HG02678 (cell line): ENCODE data around the gene TTC19.
A peak's percentile ranks its signal among the peaks of the same experiment; 100 is the strongest.
"Not testable (repeated sequence)": the region's sequence is repeated elsewhere in the genome, so short reads cannot be mapped to it uniquely, and the experiment has no call there.

ENCODE experiments used
- ATAC-seq: cut with Tn5 transposase; IDR thresholded peaks from one replicate; pipeline ENCODE4 v1.9.1; 2021; ENCODE audit warnings: mild to moderate bottlenecking, moderate library complexity; ENCODE audit not compliant: unreplicated experiment

The TTC19 gene

DNA sequence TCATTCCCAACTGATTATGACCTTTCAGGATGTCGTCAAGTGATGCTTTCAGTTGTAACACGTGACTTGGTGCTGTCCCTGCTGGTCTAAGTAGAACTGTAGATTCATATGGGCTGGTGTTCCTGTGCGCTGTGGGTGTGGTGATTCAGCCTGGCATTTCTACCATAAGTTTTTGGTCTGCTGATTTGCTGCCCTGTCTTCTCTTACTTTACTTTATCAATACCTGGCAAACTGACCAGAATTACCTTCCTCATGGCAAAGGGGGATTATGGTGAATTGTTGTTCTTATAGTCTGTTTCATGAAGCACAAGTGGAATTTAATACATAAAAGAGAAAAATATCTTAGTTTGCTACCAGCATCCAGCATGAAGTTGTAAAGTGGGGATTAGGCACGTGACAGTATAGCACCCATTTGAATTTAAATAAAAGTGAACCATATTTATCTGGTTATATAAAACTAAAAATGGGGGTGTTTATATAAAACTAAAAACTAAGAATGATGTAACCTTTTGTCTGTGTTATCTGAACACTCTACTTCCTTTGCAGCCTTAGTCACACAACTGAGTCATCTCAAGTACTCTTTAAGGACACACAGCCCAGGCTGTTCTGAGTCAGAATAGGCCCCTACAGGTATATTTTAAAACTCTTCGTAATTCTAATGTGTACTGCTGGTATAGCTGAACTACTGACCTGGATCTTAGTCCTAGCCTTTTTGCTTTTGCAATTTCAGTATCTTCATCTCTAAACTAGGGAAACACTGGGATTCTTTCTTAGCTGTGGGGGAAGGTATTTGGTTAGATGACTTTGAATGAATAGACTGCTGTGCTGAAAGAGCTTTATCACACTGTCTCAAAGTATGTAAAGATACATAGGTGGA lies 28.3 kb downstream of the TTC19 start:
- ATAC-seq: peak; percentile 69

DNA sequence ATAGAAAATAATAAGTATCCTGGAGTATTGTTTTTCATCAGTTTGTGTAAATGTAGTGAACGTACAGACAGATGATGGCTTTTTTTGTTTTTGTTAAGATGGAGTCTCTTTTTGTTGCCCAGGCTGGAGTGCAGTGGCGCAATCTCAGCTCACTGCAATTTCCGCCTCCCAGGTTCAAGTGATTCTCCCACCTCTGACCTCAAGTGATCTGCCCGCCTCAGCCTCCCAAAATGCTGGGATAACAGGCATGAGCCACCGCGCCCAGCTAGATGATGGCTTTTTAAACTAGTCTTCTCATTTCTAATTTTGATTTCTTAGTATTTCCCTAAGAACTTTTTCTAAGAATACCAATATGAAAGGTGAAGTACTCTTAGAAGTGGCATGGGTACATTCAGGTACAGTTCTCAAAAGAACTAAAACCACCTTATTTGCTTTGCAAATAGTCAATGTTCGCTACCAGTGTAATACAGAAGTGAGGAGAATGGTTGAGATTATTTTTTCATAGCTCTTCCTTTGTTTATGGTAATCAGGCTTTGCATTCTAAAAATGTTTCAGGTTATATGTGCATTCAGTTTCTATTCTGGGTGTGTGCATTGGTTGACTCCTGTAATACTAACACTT lies 34.2 kb downstream of the TTC19 start:
- ATAC-seq: no peak

DNA sequence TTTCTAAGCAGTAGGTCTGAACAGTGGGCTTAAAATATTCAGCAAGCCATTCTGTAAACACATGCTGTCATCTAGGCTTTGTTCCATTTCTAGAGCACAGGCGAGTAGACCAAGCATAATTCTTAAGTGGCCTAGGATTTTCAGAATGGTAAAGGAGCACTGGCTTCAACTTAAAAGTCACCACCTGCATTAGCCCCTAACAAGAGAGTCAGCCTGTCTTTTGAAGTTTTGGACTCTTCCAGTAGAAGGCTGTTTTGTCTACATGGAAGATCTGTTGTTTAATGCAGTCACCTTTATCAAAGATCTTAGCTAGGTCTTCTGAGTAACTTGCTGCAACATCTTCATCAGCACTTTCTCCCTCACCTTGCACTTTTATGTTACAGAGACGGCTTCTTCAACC lies 36.6 kb downstream of the TTC19 start:
- ATAC-seq: no peak

DNA sequence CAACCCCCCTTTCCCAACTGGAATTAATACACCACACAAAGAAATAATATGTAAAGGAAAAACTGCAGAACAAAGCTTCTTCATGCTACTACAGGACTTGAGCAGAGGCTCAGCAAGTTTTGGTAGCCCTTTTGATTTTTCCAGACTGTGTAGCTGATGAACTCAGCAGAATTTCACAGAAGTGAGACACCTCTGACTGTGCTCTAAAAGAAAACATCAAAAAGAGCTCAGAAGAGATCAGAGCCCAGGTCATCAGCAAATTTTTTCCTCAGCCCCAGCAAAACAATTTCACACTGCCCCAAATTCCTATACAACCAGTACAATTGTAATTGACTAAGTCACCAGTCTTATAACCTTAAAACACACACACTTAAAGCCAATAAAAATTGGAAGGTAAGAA lies 38.0 kb downstream of the TTC19 start:
- no peak for ATAC-seq

DNA sequence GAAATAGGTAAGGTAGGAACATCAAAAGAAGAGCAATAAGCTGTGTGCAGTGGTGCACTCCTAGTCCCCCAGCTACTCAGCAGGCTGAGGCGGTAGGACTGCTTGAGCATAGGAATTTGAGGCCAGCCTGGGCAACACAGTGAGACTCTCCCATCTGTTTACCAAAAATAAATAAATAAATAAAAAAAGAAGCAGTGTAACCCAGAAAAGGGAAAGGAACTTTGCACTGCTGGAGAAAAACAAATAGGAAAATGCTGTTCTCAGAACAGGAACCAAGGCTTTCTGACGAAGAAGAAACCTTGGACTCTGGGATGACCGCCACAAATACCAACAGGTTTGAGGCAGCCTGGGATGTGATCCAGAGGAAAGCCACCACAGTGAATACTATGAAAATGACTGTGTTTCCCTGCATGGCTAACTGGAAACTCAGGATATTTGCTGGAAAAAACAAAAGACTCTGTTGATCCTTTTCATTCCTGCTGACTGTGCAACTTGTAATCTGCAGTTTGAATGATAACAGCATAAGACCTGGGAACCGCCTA lies 41.2 kb downstream of the TTC19 start:
- no peak for ATAC-seq

DNA sequence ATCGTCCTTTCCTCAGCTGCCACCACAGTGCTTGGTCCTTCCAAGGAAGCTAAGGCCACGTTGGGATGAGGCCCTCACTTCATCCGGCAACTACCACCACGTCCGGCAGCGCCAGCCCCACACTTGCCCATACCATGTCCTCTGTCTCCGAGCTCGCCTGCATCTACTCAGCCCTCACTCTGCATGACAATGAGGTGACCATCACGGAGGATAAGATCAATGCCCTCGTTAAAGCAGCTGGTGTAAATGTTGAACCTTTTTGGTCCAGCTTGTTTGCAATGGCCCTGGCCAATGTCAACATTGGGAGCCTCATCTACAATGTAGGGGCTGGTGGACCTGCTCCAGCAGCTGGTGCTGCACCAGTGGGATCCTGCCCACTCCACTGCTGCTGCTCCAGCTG lies 44.9 kb downstream of the TTC19 start:
- ATAC-seq: no peak

DNA sequence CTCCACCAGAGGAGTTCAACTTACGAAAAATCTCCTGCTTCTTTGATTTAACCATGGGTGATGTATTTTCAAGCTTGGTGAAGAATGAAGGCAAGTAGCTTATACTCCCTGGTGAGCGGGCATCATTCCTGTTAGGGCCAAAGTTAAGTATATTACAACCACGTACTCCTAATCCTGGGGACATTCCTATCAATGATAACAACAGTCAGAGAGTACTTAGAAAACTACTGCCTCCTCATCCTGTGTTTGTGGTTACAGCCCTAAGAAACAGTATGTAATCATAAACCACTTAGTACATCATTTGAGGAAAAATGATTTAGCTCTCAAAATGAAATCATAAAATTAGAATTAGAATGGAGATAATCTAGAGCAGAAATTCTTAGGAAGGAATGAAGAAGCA lies 47.3 kb downstream of the TTC19 start:
- no peak for ATAC-seq

DNA sequence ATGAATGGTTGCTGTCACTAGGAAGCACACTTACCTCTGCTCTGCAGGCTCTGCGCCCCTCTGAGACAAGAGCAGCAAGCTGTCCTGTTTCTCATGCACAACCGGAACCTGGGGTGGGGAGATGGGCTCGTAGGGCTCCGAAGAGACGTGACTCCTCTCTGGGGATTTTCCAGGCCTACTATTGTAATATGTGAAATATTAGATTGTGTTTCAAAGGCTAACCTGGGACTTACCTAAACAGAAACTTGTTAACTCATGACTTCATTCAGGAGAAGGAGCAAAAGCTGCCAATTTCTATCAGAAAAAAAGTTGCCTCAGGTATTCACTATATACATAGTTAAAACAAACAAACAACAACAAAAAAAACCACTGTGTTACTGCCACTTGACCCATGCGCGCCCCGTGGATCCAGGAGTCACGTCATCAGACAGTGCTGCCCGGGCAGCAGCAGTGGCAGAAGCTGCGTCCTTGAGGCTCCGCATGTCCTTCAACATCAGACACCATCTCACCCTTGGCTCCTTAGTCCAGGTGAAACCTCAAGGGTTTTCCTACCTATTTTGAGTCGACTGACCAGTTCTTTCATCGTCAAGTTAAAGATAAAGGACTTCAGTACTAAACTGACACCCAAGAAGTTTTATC lies 49.3 kb downstream of the TTC19 start:
- no peak for ATAC-seq

DNA sequence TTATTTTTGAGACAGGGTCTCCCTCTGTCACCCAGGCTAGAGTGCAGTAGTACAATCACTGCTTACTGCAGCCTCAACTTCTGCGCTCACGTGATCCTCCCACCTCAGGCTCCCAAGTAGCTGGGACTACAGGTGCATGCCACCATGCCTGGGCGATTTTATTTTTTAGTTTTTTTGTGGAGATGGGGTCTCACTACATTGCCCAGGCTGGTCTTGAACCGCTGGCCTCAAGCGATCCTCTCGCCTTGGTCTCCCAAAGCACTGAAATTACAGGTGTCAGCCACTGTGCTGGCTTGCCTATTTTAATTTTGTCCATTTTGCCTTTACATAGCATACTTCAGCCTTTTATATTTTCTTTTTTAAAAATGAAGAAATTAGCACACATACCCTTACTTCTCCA lies 51.2 kb downstream of the TTC19 start:
- no peak for ATAC-seq

DNA sequence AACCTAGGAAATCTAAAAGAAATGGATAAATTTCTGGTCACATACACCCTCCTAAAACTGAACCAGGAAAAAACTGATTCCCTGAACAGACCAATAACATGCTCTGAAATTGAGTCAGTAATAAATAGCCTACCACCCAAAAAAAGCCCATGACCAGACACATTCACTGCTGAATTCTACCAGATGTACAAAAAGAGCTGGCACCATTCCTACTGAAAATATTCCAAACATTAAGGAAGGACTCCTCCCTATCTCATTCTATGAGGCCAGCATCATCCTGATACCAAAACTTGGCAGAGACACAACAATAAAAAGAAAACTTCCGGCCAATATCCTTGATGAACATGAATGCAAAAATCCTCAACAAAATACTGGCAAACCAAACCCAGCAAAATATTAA lies 52.9 kb downstream of the TTC19 start:
- ATAC-seq: no peak

DNA sequence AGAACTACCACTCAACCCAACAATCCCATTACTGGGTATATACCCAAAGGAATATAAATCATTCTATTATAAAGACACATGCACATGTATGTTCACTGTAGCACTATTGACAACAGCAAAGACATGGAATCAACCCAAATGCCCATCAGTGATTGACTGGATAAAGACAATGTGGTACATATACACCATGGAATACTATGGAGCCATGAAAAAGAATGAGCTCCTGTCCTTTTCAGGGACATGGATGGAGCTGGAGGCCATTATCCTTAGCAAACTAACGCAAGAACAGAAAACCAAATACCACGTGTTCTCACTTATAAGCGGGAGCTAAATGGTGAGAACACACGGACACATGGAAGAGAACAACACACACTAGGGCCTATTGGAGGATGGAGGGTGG lies 55.5 kb downstream of the TTC19 start:
- not testable (repeated sequence) for ATAC-seq

DNA sequence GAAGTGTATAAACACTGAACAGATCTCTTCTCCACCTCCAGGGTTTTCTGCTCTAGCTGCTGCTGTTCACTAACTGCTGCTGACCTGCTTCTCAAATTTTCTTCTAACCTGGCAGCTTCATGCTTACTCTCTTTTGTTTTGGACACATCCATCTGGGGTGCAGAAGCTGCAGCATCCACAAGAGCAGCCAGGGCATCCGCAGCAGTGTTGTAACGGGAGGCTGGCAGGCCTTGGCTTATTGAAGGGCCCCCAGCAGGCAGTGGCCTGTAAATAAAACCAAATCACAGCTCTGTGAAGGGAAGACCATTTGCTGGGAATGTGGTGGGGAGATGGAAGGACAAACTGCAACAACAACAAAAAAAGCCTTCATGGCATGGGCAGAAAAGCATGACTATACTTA lies 62.0 kb downstream of the TTC19 start:
- ATAC-seq: no peak

DNA sequence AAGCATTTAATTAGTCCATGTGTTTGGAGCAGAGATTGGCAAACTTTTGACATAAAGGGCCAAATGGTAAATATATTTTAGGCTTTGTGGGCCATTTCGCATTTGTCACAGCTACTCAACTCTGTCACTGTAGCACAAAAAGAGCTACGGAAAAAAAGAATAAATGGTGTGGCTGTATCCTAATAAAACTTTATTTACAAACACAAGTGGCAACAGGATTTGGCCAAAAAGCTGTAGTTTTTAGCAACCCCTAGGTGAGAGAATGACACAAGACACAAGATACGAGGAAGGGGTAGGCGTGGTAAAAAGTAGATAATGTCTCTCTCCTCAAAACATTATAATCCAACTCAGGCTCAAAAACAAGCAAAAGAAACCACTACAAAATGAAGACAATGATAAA lies 66.5 kb downstream of the TTC19 start:
- ATAC-seq: no peak

DNA sequence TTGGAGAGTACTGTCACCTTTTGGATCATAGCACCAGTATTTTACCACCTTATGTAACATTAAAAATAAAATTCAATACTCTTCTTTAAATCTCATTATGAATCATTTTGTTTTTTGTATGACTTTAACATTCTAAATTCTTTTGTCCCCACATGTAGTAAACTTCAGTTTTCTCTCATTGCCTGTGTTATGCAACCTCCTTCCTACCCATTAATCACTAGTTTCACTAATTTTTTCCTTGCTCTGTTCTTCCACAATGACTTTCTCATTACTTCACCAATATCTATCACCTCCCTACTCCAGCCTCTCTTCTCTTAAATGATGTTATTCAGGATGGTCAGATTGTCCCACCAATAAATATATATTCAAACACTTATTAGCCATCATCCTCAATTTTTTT lies 68.7 kb downstream of the TTC19 start:
- ATAC-seq: no peak

DNA sequence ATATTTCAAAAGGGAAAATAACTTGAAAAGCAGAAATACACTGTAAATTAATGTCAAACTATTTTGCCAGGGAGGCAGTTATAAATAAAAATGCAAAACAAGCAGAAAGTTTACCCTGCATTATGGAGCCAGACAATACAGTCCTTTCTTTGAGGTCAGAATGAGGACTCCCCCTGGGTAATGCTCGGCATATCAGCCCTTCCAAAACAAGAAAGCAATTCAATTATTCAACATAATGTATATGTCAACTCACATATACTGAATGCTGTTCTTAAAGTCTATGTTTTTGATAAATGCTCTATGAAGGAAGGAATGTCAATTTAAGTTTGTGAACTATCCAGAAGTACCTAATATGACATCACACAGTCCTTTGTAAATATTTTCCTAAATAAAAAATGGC lies 72.4 kb downstream of the TTC19 start:
- ATAC-seq: no peak

DNA sequence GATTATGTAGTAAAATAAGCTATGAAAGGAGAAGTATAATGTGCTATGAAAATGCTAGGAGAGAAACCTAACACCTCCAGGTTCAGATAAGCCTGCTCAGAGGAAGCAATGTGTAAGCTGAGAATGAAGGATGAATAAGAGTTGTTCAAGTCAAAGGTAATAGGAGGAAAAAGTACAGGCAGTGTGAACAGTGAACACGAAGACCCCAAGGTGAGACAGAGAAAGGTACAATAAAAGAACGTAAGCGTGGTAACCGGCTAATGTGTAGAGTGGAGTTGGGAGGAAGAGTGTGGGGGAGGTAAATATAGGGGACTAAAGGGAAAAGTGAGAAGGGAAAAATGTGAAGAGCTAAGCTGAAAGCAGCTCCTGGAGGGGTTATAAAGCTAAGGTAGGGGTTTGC lies 74.2 kb downstream of the TTC19 start:
- no peak for ATAC-seq

DNA sequence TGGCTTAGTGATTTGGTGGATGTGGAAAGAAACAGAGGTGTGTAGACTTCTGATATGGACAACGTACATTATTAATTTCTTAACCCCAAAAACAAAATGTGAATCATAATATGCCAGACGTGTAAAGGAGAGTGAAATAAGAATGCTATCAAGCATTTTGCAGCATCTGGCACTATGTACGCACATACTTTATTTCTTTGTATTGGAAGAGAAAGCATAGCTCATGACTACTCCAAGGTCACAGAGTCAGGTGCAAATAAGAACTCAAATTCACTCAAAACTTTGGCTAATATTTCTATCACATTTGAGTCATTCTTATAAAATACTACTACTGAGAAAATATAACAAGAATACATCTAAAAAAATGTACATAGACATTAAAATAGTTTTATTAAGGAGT lies 74.8 kb downstream of the TTC19 start:
- no peak for ATAC-seq

DNA sequence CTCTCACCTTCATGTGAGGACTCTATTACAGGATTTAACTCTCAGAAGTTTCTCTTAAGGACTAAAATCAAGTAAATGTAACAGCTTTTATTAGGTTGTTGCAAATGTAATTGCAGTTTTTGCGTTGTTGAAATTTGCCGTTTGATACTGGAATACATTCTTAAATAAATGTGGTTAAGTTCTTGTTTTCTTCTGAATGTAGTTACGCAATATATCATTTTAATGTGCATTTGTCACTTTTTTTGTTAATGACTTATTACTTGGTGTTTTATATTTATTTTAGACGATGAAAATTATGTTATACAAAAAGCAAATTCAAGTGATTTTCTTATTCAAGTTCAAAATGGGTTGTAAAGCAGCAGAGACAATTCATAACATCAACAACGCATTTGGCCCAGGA lies 76.3 kb downstream of the TTC19 start:
- no peak for ATAC-seq
